GM12865 (cell line): ENCODE results near the gene GMPR2.

Experiments
- DNase-seq: peaks from one replicate; pipeline ENCODE4 v3.0.0; 2010; ENCODE audit warnings: low read depth
- H3K4me3 ChIP-seq: 2 replicates; pipeline ENCODE4 v1.5.1; 2011; ENCODE audit warnings: mild to moderate bottlenecking, low read depth, low read length, control low read depth
- TF ChIP-seq, protein P1 (sequence below): IDR thresholded peaks from 2 replicates; pipeline ENCODE4 v1.5.1; 2011; ENCODE audit warnings: low read length, control low read depth, low read depth, inconsistent platforms; ENCODE audit not compliant: insufficient read depth; ENCODE audit errors: missing control alignments

GMPR2 gene

DNA sequence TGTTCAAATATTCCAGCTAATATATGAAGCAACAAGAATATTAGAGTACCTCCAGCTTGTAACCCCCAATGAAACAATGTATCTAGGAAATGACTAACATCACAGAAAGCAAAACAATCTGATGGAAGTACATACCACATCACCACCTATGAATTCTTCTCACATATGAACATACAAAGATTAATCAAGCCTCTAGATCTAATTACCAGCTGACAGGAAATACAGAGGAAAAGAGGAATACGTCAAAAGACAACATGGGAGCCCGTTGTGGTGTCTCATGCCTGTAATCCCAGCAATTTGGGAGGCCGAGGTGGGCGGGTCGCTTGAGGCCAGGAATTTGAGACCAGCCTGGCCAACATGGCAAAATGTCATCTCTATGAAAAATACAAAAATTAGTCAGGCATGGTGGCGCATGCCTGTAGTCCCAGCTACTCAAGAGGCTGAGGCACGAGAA, 8.1 kb upstream of the GMPR2 start:
- H3K4me3 ChIP-seq: no peak overlapping the region
- TF ChIP-seq, protein P1, sequence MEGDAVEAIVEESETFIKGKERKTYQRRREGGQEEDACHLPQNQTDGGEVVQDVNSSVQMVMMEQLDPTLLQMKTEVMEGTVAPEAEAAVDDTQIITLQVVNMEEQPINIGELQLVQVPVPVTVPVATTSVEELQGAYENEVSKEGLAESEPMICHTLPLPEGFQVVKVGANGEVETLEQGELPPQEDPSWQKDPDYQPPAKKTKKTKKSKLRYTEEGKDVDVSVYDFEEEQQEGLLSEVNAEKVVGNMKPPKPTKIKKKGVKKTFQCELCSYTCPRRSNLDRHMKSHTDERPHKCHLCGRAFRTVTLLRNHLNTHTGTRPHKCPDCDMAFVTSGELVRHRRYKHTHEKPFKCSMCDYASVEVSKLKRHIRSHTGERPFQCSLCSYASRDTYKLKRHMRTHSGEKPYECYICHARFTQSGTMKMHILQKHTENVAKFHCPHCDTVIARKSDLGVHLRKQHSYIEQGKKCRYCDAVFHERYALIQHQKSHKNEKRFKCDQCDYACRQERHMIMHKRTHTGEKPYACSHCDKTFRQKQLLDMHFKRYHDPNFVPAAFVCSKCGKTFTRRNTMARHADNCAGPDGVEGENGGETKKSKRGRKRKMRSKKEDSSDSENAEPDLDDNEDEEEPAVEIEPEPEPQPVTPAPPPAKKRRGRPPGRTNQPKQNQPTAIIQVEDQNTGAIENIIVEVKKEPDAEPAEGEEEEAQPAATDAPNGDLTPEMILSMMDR: no peak
- DNase-seq: no peak

GRCh38 chr14:24226473-24226872, 6.3 kb upstream of the GMPR2 start:
- H3K4me3 ChIP-seq: no peak overlapping the region
- TF ChIP-seq, protein P1: no peak
- no peak for DNase-seq

DNA sequence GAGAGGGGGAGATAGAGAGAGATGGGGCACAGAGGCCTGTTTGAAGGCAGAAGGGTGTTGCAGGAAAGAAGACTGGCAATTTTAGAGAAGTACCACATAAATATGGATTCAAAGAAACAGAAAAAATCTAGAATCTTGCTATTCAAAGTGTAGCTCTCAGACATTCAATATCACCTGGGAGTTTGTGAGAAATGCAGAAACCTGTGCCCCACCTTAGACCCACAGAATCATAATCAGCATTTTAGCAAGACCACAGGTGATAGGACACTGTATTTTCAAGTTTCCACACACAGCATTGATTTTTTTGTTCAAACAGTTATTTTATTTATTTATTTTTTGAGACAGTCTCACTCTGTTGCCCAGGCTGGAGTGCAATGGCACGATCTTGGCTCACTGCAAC, 3.8 kb upstream of the GMPR2 start:
- no peak overlapping the region for H3K4me3 ChIP-seq
- no peak for DNase-seq
- TF ChIP-seq, protein P1: no peak

- DNase-seq: peak; percentile 40
- TF ChIP-seq, protein P1: no peak
- peak overlapping the region; percentile 82 for H3K4me3 ChIP-seq
Observed at GRCh38 chr14:24231263-24232120, 1.2 kb upstream of the GMPR2 start.

DNA sequence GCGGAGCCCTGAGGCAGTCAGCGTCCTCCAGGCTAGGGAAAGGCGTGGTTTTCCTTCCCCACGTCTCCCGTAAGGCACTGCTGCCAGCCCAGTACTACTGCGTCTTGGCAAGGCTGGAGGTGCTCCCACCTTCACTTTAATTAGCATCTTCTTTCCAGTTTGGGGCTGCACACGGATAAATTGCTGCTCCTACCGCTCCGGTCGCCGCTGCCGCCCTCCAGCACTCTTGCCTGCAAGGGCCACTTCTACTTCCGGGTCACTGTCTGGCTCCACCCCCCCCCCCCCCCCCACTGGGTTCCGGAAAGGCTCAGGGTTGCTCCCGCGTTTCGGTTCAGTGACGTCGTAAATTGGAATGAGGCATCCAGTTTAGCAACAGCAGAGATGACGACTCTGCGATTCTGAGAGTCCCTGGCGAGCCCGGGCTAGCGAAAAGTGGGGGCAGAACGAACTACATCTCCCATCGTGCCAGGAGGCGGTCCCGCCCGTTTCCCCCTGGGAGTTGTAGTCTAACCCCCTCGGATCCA, 546 bp upstream of the GMPR2 start, which contains the start of gene NEDD8:
Gene NEDD8, minus strand, starts transcription at position 247 of the 524 bp plus-strand sequence. Its CDS starts 100 bp downstream, at position 147.
- peak within 1 kb of the TSS; percentile 82 for H3K4me3 ChIP-seq
- peak; percentile 90 for DNase-seq
- TF ChIP-seq, protein P1: no peak

DNA sequence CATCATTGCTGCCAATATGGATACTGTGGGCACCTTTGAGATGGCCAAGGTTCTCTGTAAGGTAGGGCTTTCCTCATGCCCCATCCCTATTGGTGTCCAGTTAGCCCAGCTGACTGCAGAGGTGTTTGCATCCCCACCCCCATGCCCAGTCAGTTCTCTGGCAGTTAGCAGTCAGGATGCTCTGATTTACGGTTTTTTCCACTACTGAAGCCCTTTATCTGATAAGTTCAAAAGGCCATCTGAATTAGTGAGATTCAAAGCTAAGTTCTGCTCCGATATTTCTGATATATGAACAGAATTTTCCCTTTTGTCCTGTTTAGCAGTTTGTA, 773 bp downstream of the GMPR2 start:
- TF ChIP-seq, protein P1: no peak
- peak overlapping the region; percentile 82 for H3K4me3 ChIP-seq
- peak; percentile 36 for DNase-seq
